Measurements from ENCODE around the gene GLT8D1.

Gene GLT8D1

GRCh38 chr3:52712291-52713212, 7.0 kb upstream of the GLT8D1 start:
- no peak for DNase-seq (ENCODE audit: low read depth in 2 of 2, low spot score in 1 of 2)

GRCh38 chr3:52710512-52710911, 4.9 kb upstream of the GLT8D1 start:
- no peak for DNase-seq (ENCODE audit: low read depth in 2 of 2, low spot score in 1 of 2)

- DNase-seq (ENCODE audit: low read depth in 2 of 2, low spot score in 1 of 2) = no peak
Measured at GRCh38 chr3:52707585-52707984, 2.0 kb upstream of the GLT8D1 start.

- DNase-seq (ENCODE audit: low read depth in 2 of 2, low spot score in 1 of 2) = no peak
Measured at GRCh38 chr3:52705438-52705687, 228 bp downstream of the GLT8D1 start.

GRCh38 chr3:52704611-52705437, 767 bp downstream of the GLT8D1 start:
- no peak for DNase-seq (ENCODE audit: low read depth in 2 of 2, low spot score in 1 of 2)

- no peak for DNase-seq (ENCODE audit: low read depth in 2 of 2, low spot score in 1 of 2)
Measured at GRCh38 chr3:52703341-52703740, 2.2 kb downstream of the GLT8D1 start.

- DNase-seq (ENCODE audit: low read depth in 2 of 2, low spot score in 1 of 2) = no peak
Measured at GRCh38 chr3:52697632-52697965, 8.0 kb downstream of the GLT8D1 start.

GRCh38 chr3:52696830-52697631, 8.6 kb downstream of the GLT8D1 start:
- DNase-seq (ENCODE audit: low read depth in 2 of 2, low spot score in 1 of 2) = no peak

GRCh38 chr3:52695798-52696671, 9.6 kb downstream of the GLT8D1 start:
- no peak for DNase-seq (ENCODE audit: low read depth in 2 of 2, low spot score in 1 of 2)

- DNase-seq (ENCODE audit: low read depth in 2 of 2, low spot score in 1 of 2) = no peak
Measured at GRCh38 chr3:52694528-52695189, 10.9 kb downstream of the GLT8D1 start.

GRCh38 chr3:52693071-52693470, 12.5 kb downstream of the GLT8D1 start:
- DNase-seq (ENCODE audit: low read depth in 2 of 2, low spot score in 1 of 2) = no peak

GRCh38 chr3:52690560-52690959, 15.0 kb downstream of the GLT8D1 start:
- no peak for DNase-seq (ENCODE audit: low read depth in 2 of 2, low spot score in 1 of 2)

- DNase-seq (ENCODE audit: low read depth in 2 of 2, low spot score in 1 of 2) = no peak
Measured at GRCh38 chr3:52689151-52689550, 16.4 kb downstream of the GLT8D1 start.

- DNase-seq (ENCODE audit: low read depth in 2 of 2, low spot score in 1 of 2) = no peak
Measured at GRCh38 chr3:52688266-52688665, 17.3 kb downstream of the GLT8D1 start.

GRCh38 chr3:52685709-52686691, 19.6 kb downstream of the GLT8D1 start, which contains the start of the genes GNL3 and PBRM1:
TSS of gene GNL3 (plus strand) at chr3:52686032. CDS start at chr3:52686093, 61 bp downstream.
TSS of gene PBRM1 (minus strand) at chr3:52685913.
- DNase-seq (ENCODE audit: low read depth in 2 of 2, low spot score in 1 of 2) = peak; percentile 68 to 84

- peak; percentile 22 to 56 for DNase-seq (ENCODE audit: low read depth in 2 of 2, low spot score in 1 of 2)
Measured at GRCh38 chr3:52685285-52685708, 20.3 kb downstream of the GLT8D1 start.

- DNase-seq (ENCODE audit: low read depth in 2 of 2, low spot score in 1 of 2) = no peak
Measured at GRCh38 chr3:52684184-52684583, 21.4 kb downstream of the GLT8D1 start.

GRCh38 chr3:52683611-52684010, 22.0 kb downstream of the GLT8D1 start:
- DNase-seq (ENCODE audit: low read depth in 2 of 2, low spot score in 1 of 2) = no peak

- DNase-seq (ENCODE audit: low read depth in 2 of 2, low spot score in 1 of 2) = no peak
Measured at GRCh38 chr3:52682016-52682415, 23.6 kb downstream of the GLT8D1 start.

Data from stimulated activated CD8-positive, alpha-beta memory T cell treated with anti-CD3 and anti-CD28 coated beads, Interleukin-4, amount 100 ng/mL, for 4 hours (primary cell).